ENCODE results near the gene RANBP3L.

DNA sequence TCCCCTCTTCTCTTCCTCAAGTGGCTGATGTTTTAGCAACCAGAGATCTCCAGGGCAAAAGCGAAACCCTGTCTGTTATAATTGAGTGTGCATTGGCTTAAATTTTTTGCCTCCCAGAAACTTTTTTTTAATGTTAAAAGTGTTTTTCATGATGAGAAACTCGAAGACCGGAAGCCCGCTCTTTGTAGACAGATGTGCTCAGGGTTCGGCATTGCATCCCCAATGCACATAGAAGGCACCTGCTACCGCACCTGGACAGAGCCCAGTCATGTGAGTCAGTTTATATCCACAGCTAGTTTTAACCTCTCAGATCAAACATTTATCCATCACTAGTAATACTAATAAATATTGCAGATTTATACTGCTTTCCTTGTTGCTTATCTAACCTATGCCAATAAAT lies 40.5 kb downstream of the RANBP3L start:
- TF ChIP-seq, protein P1, sequence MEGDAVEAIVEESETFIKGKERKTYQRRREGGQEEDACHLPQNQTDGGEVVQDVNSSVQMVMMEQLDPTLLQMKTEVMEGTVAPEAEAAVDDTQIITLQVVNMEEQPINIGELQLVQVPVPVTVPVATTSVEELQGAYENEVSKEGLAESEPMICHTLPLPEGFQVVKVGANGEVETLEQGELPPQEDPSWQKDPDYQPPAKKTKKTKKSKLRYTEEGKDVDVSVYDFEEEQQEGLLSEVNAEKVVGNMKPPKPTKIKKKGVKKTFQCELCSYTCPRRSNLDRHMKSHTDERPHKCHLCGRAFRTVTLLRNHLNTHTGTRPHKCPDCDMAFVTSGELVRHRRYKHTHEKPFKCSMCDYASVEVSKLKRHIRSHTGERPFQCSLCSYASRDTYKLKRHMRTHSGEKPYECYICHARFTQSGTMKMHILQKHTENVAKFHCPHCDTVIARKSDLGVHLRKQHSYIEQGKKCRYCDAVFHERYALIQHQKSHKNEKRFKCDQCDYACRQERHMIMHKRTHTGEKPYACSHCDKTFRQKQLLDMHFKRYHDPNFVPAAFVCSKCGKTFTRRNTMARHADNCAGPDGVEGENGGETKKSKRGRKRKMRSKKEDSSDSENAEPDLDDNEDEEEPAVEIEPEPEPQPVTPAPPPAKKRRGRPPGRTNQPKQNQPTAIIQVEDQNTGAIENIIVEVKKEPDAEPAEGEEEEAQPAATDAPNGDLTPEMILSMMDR (IDR thresholded peaks at IDR 0.05), result no peak
- TF ChIP-seq POLR2A (IDR thresholded peaks at IDR 0.05), result no peak
